ACHN (cell line): ENCODE results near the gene NDUFS8.

Experiments used
- DNase-seq: peaks from one replicate; pipeline ENCODE4 v3.0.0-alpha.2; 2015
- in situ Hi-C: cut with HindIII; loops from 2 replicates; pipeline ENCODE4 v1.10.0; 2017; ENCODE audit warnings: low sequenced_read_pairs, low pct_ligation_motif_present, low pct_unique_long_range_greater_than_20kb

Gene NDUFS8

DNA sequence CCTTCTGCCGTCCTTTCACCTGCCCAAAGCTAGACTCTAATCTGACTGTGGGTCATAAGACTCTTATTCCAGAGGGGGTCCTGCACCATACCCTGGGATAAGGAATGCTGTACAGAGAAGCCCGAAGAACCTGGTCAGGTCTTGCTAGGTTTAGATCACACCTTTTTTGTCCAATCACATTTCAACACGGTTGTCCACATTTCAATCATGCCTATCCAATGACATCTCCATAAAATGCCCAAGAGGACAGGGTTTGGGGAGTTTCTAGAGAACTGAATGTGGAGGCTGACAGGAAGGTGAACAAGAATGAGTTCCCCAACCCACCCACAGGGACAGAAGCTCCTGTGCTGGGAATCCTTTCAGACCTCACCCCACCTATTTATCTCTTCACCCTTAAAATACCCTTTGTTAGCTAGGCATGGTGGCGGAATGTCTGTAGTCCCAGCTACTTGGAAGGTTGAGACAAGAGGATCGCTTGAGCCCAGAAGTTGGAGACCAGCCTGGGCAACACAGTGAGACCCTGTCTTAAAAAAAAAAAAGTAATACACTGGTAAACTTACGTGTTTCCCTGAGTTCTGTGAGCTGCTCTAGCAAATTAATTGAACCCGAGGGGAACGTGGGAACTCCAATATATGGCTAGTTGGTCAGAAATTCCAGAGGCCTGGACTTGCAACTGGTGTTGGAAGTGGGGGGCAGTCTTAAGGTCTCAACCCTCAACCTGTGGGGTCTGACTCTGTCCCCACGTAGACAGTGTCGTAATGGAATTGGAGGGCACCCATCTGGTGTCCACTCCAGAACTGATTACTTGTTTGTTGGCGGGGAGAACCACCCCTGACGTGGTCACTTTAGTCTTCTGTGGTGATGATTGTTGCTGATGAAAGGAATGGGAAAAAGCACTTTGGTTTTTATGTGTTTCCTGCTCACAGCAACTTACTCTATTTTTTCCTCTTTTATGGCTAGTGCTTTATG is 26.1 kb downstream of the NDUFS8 start:
- no peak for DNase-seq
- in situ Hi-C loops = no loop called here

DNA sequence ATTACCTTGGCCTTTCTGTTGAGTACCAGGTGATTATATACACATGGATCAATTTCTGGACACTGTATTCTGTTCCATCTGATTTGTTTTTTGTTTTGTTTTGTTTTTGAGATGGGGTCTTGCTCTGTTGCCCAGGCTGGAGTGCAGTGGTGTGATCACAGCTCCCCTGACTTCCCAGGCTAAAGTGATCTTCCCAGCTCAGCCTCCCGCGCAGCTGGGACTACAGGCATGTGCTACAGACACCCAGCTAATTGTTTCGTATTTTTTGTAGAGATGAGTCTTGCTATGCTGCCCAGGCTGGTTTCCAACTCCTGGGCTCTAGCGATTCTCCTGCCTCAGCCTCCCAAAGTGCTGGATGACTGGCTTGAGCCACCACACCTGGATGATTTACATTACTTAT is 27.3 kb downstream of the NDUFS8 start:
- no peak for DNase-seq
- in situ Hi-C loops = no loop called here

- no peak for DNase-seq
- in situ Hi-C loops = no loop called here
Observed at GRCh38 chr11:68061508-68061907, 31.0 kb downstream of the NDUFS8 start.

DNA sequence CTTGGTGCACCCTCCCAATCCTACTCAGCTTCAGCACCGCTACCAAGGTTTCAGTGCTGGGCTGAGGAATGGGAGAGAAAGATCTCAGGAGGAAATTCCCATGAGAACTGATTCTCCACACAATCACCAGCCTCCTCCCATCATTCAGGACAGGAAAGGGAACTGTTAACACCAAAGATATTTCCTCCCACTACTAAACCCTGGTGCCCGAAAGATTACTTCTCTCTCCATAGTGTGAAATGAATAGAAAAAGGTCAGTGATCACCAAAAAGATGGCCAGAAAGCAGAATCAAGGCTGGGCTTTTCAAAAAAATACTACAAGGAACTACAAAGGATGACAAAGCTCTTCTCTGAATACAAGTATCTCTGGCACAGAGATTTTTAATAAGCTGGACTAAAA is 34.4 kb downstream of the NDUFS8 start:
- DNase-seq = no peak
- in situ Hi-C loops = no loop called here

- DNase-seq = no peak
- in situ Hi-C loops = no loop called here
Observed at GRCh38 chr11:68065841-68066240, 35.4 kb downstream of the NDUFS8 start.

DNA sequence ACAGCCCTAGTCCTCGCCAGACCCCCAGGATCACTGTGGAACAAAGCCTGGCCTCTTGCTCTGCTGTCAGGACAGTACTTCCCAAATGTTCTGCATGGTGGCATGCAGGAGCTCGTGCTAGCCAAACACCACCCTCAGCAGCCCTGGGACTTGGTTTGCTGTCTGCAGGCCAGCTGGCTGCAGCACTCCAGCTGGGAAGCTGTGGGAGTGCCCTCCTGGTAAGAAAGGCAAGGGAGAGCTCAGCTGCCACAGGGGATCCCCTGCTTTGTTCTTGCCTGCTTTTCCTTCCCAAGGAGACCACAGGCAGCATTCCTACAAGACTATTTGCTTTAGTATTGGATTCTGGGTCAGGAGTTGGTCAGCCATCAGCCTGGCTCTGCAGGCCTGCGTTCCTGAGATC is 36.3 kb downstream of the NDUFS8 start:
- in situ Hi-C loops = no loop called here

DNA sequence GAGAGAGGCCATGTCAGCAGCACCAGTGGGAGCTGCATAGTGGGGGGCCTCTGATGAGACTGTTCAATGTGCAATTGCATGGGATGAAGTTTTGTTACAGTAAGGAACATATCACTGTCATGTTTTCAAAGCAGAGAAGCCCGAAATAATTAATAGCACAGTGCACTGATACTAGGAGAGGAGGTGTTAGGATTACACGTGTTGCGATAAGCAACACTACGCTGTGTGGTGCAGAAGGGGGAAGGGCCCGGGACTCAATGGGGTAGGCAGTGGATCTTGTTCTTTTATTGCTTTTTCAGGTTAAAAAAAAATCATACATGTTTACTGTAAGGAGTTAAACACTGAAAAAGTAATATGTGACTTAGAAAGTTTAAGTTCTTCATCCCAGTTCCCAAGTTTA is 37.5 kb downstream of the NDUFS8 start:
- in situ Hi-C loops = no loop called here
- DNase-seq = no peak

More for the DNA sequence above, 36.3 kb downstream of the NDUFS8 start:
- no peak for DNase-seq

- in situ Hi-C loops = no loop called here
- no peak for DNase-seq
Observed at GRCh38 chr11:68071281-68072048, 41.0 kb downstream of the NDUFS8 start.

- in situ Hi-C loops = no loop called here
- DNase-seq = no peak
Observed at GRCh38 chr11:68074584-68075352, 44.3 kb downstream of the NDUFS8 start.

- no peak for DNase-seq
- in situ Hi-C loops = no loop called here
Observed at GRCh38 chr11:68076371-68077042, 46.0 kb downstream of the NDUFS8 start.

- no peak for DNase-seq
- in situ Hi-C loops = no loop called here
Observed at GRCh38 chr11:68077617-68078582, 47.4 kb downstream of the NDUFS8 start.

GRCh38 chr11:68080860-68081259 is 50.4 kb downstream of the NDUFS8 start:
- in situ Hi-C loops = no loop called here

DNA sequence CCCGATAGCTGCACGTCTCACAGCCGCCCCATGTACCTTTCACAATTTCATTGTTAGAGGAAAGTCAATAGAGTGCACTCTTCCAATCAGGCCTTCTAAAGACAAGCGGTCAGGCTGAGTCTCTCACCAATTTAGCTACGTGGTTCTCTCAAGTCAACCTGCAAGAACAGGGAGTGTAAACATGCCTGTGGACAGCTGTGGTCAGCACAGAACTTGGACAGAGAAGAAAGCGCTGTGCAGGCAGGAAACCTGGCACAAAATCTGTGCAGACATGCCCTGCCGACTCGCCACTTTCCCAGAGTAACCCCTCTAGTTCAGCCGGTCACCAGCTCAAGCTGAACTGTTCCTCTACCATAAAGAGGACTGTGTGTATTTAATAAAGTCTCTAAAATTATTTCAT is 51.2 kb downstream of the NDUFS8 start:
- DNase-seq = no peak
- in situ Hi-C loops = no loop called here

More at GRCh38 chr11:68080860-68081259, 50.4 kb downstream of the NDUFS8 start:
- no peak for DNase-seq

DNA sequence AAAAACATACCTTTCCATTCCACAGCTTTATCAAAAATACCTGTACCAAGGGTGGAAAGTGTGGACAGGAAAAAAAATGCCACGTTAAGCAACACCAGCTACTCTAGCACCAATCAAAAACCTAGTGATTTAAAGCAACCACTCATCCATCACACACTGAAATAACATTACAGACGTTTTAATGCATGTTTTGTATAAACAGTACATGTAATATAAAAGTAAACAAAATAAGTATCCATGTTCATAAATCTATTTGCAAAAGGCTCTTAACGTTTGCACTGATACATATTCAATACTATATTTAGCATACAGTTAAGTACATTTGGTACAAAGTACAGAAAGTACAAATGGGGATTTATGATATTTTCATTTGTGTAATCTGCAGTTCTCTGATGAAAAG is 52.0 kb downstream of the NDUFS8 start:
- in situ Hi-C loops = no loop called here
- no peak for DNase-seq

DNA sequence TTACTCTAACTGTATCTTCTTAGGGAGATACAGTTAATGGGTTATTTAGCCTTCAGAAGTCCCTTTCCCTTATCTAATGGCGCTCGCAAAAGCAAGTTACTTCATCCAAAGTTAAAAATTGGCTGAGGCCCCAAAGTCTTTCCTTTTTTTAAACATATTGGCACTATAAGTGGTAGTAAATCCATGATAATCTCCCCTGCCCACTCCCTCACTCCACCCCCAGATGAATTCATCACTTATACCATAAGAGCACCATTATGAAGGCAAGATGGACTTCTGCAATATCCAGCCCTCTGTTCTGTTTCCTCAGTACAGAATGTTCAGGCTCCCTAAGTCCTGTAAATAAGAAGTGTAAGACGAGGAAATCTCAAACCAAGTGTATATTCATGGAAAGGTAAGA is 53.0 kb downstream of the NDUFS8 start:
- in situ Hi-C loops = no loop called here

More for the DNA sequence above, 53.0 kb downstream of the NDUFS8 start:
- DNase-seq = no peak
